ENCODE data around the gene XK. TPM values are rescaled to one million over a fixed set of nuclear protein-coding genes. Genes with fewer than 3 reads are reported as not detected.
A peak's percentile ranks its signal among the peaks of the same experiment; 100 is the strongest.
"Not testable (repeated sequence)": the region's sequence is repeated elsewhere in the genome, so short reads cannot be mapped to it uniquely, and the experiment has no call there.

The XK gene
- total and polyA plus RNA-seq, 10 of the 15 experiments (the other 5 are each of a cell fraction or from before 2014, with no cell fraction given): not detected

- POLR2A ChIA-PET: no interaction called here
- ATAC-seq (no peak), FAIRE-seq (no peak), DNase-seq (ENCODE audit: low read depth, low spot score) (no peak)
- H3K9ac ChIP-seq (ENCODE audit: control insufficient read depth, insufficient read depth, low read length): no peak overlapping the region
- TF ChIP-seq ETV6 (conservative IDR thresholded peaks at IDR 0.05 in 1 of 2, IDR thresholded peaks at IDR 0.05 in 1 of 2; ENCODE audit: borderline replicate concordance in 1 of 2, low read depth in 1 of 2) (no peak), HDGF (IDR thresholded peaks at IDR 0.05) (no peak), SPI1 (IDR thresholded peaks at IDR 0.05; ENCODE audit: borderline replicate concordance, insufficient read depth, low read depth, low read length) (peak; percentile 83)
- TF ChIP-seq, protein P1, sequence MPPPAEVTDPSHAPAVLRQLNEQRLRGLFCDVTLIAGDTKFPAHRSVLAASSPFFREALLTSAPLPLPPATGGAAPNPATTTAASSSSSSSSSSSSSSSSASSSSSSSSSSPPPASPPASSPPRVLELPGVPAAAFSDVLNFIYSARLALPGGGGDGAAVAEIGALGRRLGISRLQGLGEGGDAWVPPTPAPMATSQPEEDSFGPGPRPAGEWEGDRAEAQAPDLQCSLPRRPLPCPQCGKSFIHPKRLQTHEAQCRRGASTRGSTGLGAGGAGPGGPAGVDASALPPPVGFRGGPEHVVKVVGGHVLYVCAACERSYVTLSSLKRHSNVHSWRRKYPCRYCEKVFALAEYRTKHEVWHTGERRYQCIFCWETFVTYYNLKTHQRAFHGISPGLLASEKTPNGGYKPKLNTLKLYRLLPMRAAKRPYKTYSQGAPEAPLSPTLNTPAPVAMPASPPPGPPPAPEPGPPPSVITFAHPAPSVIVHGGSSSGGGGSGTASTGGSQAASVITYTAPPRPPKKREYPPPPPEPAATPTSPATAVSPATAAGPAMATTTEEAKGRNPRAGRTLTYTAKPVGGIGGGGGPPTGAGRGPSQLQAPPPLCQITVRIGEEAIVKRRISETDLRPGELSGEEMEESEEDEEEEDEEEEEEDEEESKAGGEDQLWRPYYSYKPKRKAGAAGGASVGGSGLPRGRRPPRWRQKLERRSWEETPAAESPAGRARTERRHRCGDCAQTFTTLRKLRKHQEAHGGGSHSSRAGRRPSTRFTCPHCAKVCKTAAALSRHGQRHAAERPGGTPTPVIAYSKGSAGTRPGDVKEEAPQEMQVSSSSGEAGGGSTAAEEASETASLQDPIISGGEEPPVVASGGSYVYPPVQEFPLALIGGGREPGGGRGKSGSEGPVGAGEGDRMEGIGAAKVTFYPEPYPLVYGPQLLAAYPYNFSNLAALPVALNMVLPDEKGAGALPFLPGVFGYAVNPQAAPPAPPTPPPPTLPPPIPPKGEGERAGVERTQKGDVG (CRISPR knock-in tag; IDR thresholded peaks at IDR 0.05): no peak
- no peak overlapping the region for H3K4me3 ChIP-seq
- H3K36me3 ChIP-seq (ENCODE audit: control insufficient read depth in 2 of 2, insufficient read depth in 2 of 2, low read length in 1 of 2): no peaks in the 10 kb centered on the region
- H3K79me2 ChIP-seq (ENCODE audit: control insufficient read depth, insufficient read depth, low read length): no peaks in the 10 kb centered on the region
- no peaks in the 10 kb centered on the region; the same call in 1 of the 3 replicates for H3K9me3 ChIP-seq (replicated peaks; ENCODE audit: control insufficient read depth, insufficient read depth, low read length)
- no peaks in the 10 kb centered on the region for H4K20me1 ChIP-seq (ENCODE audit: control insufficient read depth, insufficient read depth)
- no peak overlapping the region for H3K4me2 ChIP-seq (ENCODE audit: control insufficient read depth, insufficient read depth)
- intact Hi-C loops (cut with micrococcal nuclease; ENCODE audit: unreplicated experiment) (no loop called here), in situ Hi-C loops (cut with MboI) (no loop called here)
- WGBS (ENCODE audit: insufficient coverage, insufficient replicate concordance, low lambda C conversion rate, missing lambda C conversion rate): 0% methylated on average over 1 of the region's 1 CpG
- CTCF ChIA-PET: interaction anchor here (0.7 to 1.4 kb wide), 2 partner anchors 9 to 14 kb away, joined by 3 read pairs; no protein-coding TSS in a partner anchor
- SMC1A ChIA-PET (ENCODE audit: uncharacterized antibody, unreplicated experiment): interaction anchor here (1.2 to 1.3 kb wide), 2 partner anchors 9 to 22 kb away, joined by 3 to 5 read pairs; no protein-coding TSS in a partner anchor
- RAD21 ChIA-PET (ENCODE audit: unreplicated experiment): no interaction called here
- H3K27ac ChIP-seq (ENCODE audit: control insufficient read depth, insufficient read depth): no peak overlapping the region
- no peaks in the 10 kb centered on the region for H3K4me1 ChIP-seq (ENCODE audit: control insufficient read depth, insufficient read depth, low read length)
- H2AFZ ChIP-seq (ENCODE audit: control insufficient read depth, low read depth, low read length): no peak overlapping the region
- no peaks in the 10 kb centered on the region for H3K27me3 ChIP-seq (replicated peaks in 1 of 2; ENCODE audit: control insufficient read depth in 2 of 2, insufficient read depth in 2 of 2, low read length in 1 of 2)
- BruUV-seq (replicated peaks): no TSS peak
Measured at GRCh38 chrX:37767430-37767829, 81.8 kb downstream of the XK start.

GRCh38 chrX:37768866-37769265, 83.3 kb downstream of the XK start:
- POLR2A ChIA-PET; H3K4me3 ChIP-seq; RAD21 ChIA-PET (ENCODE audit: unreplicated experiment): not testable (repeated sequence)

More at GRCh38 chrX:37768866-37769265, 83.3 kb downstream of the XK start:
- FAIRE-seq; H3K79me2 ChIP-seq (ENCODE audit: control insufficient read depth, insufficient read depth, low read length); H3K27ac ChIP-seq (ENCODE audit: control insufficient read depth, insufficient read depth); CTCF ChIA-PET; H3K36me3 ChIP-seq (ENCODE audit: control insufficient read depth in 2 of 2, insufficient read depth in 2 of 2, low read length in 1 of 2); intact Hi-C loops (cut with micrococcal nuclease; ENCODE audit: unreplicated experiment); BruUV-seq (replicated peaks); DNase-seq (ENCODE audit: low read depth, low spot score); ATAC-seq; H3K4me1 ChIP-seq (ENCODE audit: control insufficient read depth, insufficient read depth, low read length); H2AFZ ChIP-seq (ENCODE audit: control insufficient read depth, low read depth, low read length); in situ Hi-C loops (cut with MboI); H3K9ac ChIP-seq (ENCODE audit: control insufficient read depth, insufficient read depth, low read length); H4K20me1 ChIP-seq (ENCODE audit: control insufficient read depth, insufficient read depth); H3K9me3 ChIP-seq (replicated peaks; ENCODE audit: control insufficient read depth, insufficient read depth, low read length); H3K27me3 ChIP-seq (replicated peaks in 1 of 2; ENCODE audit: control insufficient read depth in 2 of 2, insufficient read depth in 2 of 2, low read length in 1 of 2); H3K4me2 ChIP-seq (ENCODE audit: control insufficient read depth, insufficient read depth): not testable (repeated sequence)
- 33% methylated on average over 8 of the region's 9 CpGs for WGBS (ENCODE audit: insufficient coverage, insufficient replicate concordance, low lambda C conversion rate, missing lambda C conversion rate)
- SMC1A ChIA-PET (ENCODE audit: uncharacterized antibody, unreplicated experiment): interaction anchor here (0.6 kb wide), 1 partner anchor 13 kb away, joined by 3 read pairs; no protein-coding TSS in a partner anchor
